Epithelial cell of esophagus (primary cell): ENCODE measurements around the gene PAN2.
"Not testable (repeated sequence)": the region's sequence is repeated elsewhere in the genome, so short reads cannot be mapped to it uniquely, and the experiment has no call there.

Source experiments
- DNase-seq: peaks from one replicate; pipeline ENCODE4 v3.0.0; 2010; ENCODE audit warnings: low read depth
- H3K4me3 ChIP-seq: 2 replicates; pipeline ENCODE4 v1.5.1; 2011; ENCODE audit warnings: mild to moderate bottlenecking, low read length, control low read depth
- TF ChIP-seq, protein P1 (sequence below): IDR thresholded peaks from 2 replicates; pipeline ENCODE4 v1.5.1; 2011; ENCODE audit warnings: low read depth, mild to moderate bottlenecking, low read length, control low read depth, inconsistent platforms; ENCODE audit not compliant: insufficient read depth; ENCODE audit errors: missing control alignments

The PAN2 gene

DNA sequence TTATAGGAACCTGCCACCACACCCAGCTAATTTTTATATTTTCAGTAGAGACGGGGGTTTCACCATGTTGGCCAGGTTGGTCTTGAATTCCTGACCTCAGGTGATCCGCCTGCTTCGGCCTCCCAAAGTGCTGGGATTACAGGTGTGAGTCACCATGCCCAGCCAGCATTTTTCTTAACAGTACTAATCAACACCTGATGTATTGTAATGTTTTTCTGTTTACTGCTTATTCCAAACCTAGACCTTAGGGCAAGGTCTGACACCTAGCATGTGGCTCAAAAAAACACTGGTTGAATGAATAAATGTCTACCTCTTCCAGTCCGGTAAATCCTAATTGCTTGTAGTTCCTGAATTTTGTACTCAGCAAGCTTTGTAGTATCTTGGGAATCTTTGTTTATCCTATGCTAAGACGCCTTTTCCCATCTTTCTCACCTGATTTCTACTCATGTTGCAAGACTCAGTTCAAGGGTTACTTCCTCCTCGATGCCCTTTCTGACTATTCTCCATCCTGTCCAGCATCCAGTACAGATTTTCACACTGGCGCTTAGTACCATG is 2.8 kb downstream of the PAN2 start:
- TF ChIP-seq, protein P1, sequence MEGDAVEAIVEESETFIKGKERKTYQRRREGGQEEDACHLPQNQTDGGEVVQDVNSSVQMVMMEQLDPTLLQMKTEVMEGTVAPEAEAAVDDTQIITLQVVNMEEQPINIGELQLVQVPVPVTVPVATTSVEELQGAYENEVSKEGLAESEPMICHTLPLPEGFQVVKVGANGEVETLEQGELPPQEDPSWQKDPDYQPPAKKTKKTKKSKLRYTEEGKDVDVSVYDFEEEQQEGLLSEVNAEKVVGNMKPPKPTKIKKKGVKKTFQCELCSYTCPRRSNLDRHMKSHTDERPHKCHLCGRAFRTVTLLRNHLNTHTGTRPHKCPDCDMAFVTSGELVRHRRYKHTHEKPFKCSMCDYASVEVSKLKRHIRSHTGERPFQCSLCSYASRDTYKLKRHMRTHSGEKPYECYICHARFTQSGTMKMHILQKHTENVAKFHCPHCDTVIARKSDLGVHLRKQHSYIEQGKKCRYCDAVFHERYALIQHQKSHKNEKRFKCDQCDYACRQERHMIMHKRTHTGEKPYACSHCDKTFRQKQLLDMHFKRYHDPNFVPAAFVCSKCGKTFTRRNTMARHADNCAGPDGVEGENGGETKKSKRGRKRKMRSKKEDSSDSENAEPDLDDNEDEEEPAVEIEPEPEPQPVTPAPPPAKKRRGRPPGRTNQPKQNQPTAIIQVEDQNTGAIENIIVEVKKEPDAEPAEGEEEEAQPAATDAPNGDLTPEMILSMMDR: no peak
- DNase-seq: peak; percentile 62
- no peak overlapping the region for H3K4me3 ChIP-seq

GRCh38 chr12:56326533-56326932 is 7.3 kb downstream of the PAN2 start:
- DNase-seq: peak; percentile 13
- TF ChIP-seq, protein P1: no peak
- H3K4me3 ChIP-seq: no peak overlapping the region

DNA sequence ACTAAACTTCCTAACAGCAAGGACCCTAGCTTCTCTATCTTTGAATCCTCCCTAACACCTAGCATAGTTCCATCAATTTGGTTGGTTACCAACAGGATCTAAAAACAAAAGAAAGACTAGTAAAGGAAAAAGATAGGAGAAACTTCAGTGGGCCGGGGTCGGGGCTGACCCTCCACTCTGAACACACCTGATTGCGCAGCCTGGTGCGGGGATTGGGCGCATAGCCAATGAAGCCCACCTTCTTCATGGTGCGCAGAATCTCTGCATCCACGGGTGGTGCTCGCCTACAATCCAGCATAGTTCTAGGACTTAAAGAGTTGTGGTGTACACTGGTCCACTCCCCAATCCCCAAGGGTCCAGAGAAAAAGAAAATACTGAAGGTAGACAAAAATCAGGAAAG is 7.7 kb downstream of the PAN2 start:
- DNase-seq: no peak
- TF ChIP-seq, protein P1: no peak
- H3K4me3 ChIP-seq: no peak overlapping the region

DNA sequence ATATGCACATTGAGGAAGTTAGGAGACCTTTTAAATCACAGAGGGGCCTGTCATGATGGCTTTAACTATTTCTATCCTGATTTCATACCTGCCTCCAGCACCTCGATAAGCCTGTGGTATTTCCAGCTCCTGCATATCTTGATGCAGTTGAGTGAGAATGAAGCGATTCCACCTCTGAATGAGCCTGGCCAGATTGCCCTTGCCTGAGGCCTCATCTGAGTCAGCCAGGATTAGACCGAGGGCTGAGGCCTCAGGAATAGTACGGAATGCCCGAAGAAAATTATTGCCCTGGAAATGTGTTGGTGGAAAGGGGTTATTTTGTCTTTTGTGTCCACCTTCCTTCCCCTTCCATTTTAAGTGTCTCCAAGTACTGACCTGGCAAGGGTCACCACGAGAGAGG is 9.6 kb downstream of the PAN2 start:
- H3K4me3 ChIP-seq: no peak overlapping the region
- TF ChIP-seq, protein P1: no peak

DNA sequence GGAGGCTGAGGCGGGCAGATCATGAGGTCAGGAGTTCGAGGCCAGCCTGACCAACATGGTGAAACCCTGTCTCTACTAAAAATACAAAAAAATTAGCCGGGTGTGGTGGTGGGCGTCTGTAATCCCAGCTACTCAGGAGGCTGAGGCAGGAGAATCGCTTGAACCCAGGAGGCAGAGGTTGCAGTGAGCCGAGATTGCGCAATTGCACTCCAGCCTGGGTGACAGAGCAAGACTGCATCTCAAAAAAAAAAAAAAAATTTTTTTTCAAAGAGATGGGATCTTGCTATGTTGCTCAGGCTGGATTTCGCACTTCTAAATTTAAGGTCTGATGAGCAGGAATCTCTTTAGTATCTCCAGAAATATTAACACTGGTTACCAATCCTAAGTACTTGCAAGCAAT is 12.2 kb downstream of the PAN2 start:
- H3K4me3 ChIP-seq, DNase-seq: not testable (repeated sequence)

More for the DNA sequence above, 9.6 kb downstream of the PAN2 start:
- no peak for DNase-seq

DNA sequence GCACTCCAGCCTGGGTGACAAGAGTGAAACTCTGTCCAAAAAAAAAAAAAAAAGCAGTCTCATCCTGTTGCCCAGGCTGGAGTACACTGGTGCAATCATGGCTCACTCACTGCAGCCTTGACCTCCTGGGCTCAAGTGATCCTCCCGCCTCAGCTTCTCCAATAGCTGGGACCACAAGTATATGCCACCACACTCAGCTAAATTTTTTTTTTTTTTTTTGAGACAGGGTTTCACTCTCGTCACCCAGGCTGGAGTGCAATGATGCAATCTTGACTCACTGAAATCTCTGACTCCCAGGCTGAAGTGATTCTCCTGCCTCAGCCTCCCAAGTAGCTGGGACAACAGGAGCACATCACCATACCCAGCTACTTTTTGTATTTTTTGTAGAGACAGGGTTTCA is 12.8 kb downstream of the PAN2 start:
- TF ChIP-seq, protein P1: no peak
- DNase-seq: peak; percentile 49
- no peak overlapping the region for H3K4me3 ChIP-seq

GRCh38 chr12:56317675-56318074 is 16.1 kb downstream of the PAN2 start:
- TF ChIP-seq, protein P1: no peak
- no peak overlapping the region for H3K4me3 ChIP-seq
- DNase-seq: no peak
